HG03565 (cell line): ENCODE measurements around the gene TNNT1.
"Not testable (repeated sequence)": the region's sequence is repeated elsewhere in the genome, so short reads cannot be mapped to it uniquely, and the experiment has no call there.

Experiments used
- ATAC-seq: cut with Tn5 transposase; IDR thresholded peaks from one replicate; pipeline ENCODE4 v1.9.1; 2021; ENCODE audit warnings: mild to moderate bottlenecking, moderate library complexity; ENCODE audit not compliant: unreplicated experiment

The TNNT1 gene

DNA sequence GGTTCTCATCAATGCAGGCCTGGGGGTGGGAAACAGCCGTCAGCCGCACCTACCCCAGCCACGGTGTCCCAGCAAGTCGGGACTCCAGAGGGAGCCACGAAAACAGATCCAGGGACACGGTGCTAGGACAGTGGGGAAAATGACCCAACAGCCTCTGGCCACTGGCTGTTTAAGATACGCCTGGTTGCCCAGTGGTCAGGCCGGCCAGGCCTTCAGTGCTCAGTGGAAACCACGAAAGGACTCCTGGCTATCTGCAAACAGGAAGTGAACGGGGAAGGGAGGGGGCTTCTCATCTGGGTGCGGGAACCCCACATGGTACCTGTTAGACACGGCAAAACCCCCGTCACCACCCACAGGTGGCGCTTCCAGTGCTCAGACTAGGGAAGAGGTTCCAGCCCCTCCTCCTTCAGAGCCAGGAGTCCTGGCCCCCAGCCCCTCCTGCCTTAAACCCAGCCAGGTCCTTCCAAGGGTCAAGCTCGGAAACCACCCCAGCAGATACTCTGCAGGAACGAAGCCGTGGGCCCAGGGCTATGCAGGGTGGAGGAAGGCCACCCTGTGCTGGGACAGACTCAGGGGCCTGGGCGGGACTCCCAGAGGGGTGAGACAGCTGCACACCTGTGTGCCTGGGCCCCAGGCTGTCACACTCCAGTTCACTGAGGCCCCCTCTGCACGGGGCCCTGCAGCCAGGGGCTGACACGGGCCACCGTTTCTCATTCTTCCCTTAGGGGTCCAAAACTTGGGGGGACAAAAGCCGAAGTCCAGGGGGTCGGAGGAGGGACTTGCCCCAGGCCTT is 36.0 kb downstream of the TNNT1 start:
- no peak for ATAC-seq

DNA sequence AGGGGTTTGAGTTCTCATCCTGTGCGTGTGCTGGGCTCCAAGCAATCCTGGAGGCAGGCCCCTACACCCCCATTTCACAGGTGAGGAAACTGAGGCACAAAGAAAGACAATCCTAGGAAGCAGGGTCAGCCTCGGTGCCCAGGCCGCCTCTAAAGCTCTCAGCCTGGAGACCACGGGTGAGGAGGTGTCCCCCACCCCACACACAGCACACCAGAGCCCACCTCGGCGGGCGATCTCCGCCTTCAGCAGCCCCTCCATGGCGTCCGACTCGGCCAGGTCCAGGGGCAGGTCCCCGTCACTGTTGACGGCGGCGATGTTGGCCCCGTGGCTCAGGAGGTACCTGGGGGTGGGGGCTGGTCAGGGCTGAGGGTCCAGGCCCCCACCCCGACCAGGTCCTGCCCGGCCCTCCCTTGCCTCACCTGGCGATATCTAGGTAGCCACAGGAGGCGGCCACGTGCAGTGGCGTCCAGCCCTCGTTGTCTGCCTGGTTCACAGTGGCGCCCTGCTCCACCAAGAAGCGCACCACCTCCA is 36.7 kb downstream of the TNNT1 start:
- ATAC-seq: no peak

GRCh38 chr19:55111238-55111831 is 37.7 kb downstream of the TNNT1 start:
- no peak for ATAC-seq

- ATAC-seq: no peak
These were observed 39.3 kb downstream of the TNNT1 start for GRCh38 chr19:55109527-55110291.

DNA sequence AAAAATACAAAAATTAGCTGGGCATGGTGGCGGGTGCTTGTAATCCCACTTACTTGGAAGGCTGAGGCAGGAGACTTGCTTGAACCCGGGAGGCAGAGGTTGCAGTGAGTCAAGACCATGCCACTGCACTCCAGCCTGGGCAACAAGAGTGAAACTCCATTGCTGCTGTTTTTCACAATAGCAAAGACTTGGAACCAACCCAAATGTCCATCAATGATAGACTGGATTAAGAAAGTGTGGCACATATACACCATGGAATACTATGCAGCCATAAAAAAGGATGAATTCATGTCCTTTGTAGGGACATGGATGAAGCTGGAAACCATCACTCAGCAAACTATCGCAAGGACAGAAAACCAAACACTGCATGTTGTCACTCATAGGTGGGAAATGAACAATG is 41.8 kb downstream of the TNNT1 start:
- not testable (repeated sequence) for ATAC-seq

DNA sequence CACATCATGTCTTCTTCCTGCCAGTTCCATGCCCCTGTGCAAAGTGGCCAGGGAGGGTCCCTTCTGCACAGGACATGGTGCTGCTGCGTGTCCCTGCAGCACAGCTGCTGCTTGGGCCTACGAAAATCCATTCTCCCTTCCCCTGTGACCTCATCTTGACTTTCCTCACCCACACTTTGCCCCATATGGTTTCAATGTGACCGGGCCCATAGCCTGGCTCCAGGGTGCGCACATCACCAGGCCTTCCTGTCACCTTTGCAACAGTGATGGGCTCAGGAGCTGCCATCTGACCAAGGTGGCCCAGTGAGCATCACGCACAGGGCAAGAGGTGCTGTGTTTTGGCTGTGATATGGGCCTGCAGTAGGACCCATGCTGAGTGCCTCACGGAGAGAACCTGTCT is 42.4 kb downstream of the TNNT1 start:
- ATAC-seq: no peak

GRCh38 chr19:55105237-55105636 is 43.8 kb downstream of the TNNT1 start:
- ATAC-seq: no peak

DNA sequence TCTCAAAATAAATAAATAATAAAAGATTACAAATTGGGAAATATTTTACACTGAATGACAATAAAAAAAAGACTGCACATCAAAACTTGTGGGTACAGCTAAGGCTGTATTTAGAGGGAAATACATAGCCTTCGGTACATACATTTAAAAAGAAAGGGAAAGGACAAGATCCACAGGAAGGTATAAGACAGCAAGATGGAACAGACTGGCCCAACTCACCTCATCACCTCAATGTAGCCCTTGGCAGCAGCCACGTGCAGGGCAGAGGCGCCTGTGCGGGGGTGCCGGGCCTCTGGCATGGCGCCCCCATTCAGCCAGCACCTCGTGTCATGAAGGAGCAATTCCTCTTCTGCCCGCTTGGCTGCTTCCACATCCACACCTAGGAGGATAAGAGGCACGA is 45.8 kb downstream of the TNNT1 start:
- ATAC-seq: no peak

DNA sequence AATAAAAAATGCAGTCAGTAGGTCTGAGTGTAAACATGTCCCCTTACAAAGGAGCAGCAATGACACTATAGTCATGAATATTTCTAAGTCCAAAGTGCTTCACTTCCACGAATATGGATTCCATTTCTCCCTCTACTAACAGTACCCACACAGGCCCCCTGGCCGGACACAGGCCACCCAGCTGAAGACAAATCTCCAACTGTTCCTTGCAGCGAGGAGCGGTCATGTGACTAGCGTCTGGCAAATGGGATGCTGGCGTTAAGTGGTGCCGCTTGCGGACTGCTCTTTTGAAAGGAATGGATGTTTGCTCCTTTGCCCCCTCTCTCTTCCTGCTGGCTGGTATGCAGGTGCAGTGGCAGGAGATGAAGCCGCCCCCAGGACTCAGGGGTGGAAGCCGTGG is 47.7 kb downstream of the TNNT1 start:
- no peak for ATAC-seq

GRCh38 chr19:55099557-55100506 is 49.2 kb downstream of the TNNT1 start:
- ATAC-seq: no peak

- ATAC-seq: no peak
These were observed 50.1 kb downstream of the TNNT1 start for GRCh38 chr19:55098716-55099556.

- no peak for ATAC-seq
These were observed 50.9 kb downstream of the TNNT1 start for GRCh38 chr19:55097864-55098715.

GRCh38 chr19:55096061-55096701 is 52.8 kb downstream of the TNNT1 start:
- no peak for ATAC-seq

DNA sequence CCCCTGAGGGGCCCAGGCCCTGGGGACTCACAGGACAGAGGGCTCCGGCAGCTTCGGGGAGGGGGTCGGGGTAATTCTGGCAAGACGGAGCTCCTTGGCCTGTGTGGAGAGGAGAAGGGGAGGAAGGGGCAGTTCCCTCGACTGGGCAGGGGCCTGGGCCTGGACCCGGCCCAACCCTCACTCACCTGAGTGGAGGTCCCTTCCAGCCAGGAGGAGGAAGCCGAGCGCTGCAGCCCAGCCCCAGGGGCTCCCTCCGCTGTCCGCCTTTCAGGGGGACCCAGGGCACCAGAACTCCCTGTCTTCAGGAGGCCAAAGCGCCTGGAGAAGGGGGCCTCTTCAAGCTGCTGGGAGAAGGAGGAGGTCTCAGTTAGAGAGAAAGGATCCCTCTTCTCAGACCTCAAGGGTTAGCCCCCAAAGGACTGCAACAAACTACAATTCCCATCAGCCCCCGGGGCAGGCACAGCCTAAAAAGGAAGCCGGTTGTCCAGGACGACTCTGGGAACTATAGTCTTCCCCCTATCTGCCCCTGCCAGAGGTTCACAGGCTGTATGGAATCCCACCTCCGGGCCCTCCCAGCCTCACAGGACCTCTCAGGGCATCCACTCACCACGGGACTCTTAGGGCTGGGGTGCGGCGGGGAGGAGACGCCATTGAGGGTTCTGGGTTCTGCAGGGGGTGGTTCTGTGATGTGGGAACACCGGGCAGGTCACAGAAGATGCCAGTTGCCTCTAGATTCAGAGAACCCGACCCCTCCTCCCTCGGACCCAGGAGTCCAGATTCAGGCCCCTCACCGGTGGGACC is 53.5 kb downstream of the TNNT1 start:
- ATAC-seq: no peak

DNA sequence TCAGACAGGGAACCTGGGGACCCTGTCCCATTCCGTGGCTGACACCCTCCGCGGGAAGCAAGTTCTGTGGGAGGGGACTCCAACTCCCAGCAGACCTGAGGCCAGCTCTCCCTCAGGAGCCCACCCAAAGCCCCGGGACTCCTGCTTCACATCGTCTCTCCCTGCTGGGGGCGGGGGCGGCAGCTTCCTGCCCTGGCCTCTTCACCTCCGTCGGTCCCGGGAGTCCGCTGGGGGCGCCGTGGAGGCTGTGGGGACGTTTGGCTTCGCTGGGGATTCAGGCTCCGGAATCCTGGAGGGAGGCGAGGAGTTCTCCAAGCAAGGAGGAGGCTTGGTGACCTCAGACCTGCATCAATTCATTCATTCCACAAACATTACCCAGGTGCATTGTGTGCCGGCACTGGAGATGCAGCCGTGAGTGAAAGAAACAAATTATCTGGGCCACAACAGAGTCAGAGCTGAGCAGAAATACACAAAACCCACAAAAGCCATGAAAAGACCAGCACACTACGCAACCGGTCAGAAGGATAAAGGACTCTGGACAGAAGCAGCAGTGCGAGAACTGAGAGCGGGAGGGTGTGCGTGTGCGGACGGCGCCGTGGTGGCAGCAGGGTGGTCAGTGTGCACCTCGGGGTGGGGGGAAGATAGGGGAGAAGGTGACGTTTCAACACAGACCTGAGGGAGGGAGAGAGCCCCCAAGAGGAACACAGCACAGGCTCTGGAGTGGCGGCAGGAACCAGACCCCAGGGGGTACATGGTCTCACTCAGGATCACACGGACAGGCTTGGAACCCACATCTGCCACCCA is 54.3 kb downstream of the TNNT1 start:
- ATAC-seq: no peak

- no peak for ATAC-seq
These were observed 56.3 kb downstream of the TNNT1 start for GRCh38 chr19:55092423-55093318.
